Inflammatory macrophage treated with lipopolysaccharide for 4 hours (primary cell): ENCODE measurements around the gene ARL6IP4.
"Not testable (repeated sequence)": the region's sequence is repeated elsewhere in the genome, so short reads cannot be mapped to it uniquely, and the experiment has no call there.

Experiments used
- DNase-seq: peaks from one replicate; pipeline ENCODE4 v3.0.0-alpha.2; 2020

Gene ARL6IP4

DNA sequence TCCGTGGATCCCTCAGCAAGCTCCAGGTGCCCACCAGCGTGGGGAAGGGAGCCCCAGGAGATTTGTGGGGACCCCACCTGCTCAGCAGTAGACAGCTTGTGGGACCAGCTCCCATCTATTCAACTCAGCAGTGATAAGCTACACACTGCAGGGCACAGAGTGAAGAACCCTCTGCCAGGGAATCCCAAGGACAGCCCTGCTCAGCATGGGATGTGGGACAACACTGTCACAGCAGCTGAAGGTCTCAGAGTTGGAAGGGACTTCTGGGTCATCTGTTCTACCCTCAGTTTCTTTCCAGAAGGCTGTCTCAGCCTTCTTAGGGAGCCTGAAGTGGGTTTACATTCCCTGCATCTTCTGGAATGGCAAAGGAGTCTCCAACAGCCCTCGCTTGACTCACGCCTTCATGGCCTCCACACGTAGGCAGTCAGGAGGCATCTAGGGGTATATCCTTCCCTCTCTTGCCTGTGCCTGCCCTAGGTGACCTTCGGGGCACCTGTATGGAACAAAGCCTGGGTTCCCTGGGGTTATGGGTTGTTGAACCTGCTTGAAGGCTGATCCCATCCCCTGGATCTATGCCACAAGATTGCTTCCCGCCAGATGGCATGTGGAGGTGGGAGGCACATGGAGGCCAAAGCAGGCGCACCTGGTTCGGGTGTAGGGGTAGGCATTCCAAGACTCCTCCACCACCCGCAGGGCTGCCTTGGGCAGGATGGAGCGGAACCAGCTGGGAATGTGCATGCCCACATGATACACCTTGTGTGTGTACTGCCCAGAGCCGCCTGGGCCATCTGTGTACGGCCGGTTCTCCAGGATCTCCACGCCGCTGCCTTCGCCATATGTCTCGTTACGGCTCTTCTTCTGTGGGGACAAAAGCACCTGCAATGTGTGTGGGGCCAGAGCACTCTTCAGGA, 33.0 kb downstream of the ARL6IP4 start:
- DNase-seq = no peak

DNA sequence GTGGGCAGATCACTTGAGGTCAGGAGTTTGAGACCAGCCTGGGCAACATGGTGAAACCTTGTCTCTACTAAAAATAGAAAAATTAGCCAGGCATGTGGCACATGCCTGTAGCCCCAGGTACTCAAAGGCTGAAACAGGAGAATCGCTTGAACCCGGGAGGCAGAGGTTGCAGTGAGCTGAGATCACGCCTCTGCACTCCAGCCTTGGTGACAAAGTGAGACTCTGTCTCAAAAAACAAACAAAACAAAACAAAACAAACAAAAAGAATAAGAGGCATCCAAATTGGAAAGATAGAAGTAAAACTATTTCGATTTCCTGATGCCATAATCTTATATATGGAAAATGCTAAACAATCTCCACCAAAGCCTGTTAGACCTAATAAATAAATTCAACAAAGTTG, 34.0 kb downstream of the ARL6IP4 start:
- not testable (repeated sequence) for DNase-seq

DNA sequence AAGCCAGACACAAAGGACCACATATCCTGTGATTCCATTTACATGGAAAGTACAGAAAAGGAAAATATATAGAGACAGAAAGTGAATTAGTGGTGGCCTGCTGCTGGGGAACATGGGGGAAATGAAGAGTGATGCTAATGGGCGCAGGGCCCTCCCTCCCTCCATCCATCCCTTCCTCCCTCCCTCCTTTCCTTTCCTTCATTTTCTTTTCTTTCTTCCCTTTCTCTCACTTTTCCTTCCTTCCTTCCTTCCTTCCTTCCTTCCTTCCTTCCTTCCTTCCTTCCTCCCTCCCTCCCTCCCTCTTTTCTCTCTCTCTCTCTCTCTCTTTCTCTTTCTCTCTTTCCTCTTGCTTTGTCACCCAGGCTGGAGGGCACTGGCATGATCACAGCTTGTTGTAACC, 37.3 kb downstream of the ARL6IP4 start:
- no peak for DNase-seq

DNA sequence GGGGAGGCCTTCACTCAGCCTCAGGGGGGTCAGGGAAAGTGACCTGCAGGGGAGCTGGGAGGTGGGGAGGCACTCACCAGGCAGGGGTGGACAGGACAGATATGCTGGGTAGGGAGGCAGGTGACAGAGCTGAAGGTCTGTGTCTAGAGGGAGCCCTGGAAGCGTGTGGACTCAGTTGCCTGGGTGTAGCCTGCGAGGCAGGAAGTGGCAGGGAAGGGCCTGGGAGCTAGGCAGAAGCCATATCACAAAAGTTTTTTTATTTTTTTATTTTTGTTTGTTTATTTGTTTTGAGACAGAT, 39.3 kb downstream of the ARL6IP4 start:
- DNase-seq = no peak

DNA sequence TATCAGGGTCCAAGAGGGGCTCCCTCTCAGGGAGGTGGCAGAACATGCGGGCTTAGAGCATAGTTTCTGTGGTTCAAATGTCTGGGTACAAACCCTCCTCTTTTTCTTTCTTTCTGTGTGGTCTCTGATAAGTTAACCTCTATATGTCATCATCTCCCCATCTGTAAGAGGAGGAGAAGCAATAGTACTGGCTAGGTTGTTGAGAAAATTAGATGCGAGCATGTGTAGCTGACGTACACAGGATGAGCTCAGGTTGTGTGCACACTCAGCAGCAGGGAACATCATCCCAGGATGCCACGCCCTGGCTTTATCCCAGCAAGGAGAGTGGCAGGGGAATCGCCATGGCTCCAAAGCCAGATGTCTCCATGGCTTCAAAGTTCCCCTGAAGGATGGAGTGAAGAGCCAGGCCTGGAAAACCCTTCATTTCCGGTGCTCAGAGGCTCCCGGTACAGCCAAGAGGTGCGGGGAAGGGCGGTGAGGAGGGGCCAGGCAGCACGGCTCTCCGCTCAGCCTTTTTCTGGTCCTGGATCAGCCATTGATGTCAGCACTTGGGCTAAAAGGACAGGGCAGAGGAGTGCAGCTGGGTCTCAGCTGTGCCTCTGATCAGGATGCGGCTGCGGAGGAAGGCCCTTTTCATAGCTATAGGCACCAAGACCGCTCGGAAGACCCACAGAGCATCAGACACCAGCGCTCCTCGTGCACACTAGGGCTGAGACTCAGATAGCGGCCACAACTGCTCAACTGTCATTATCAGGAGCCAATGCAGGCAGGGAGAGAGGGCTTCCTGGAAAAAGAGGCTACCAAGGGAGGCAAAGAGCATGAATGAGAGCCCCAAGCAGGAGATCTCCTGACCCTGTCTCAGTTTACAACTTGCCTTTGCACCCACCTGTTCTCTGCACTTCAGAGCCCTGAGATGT, 41.5 kb downstream of the ARL6IP4 start:
- no peak for DNase-seq

DNA sequence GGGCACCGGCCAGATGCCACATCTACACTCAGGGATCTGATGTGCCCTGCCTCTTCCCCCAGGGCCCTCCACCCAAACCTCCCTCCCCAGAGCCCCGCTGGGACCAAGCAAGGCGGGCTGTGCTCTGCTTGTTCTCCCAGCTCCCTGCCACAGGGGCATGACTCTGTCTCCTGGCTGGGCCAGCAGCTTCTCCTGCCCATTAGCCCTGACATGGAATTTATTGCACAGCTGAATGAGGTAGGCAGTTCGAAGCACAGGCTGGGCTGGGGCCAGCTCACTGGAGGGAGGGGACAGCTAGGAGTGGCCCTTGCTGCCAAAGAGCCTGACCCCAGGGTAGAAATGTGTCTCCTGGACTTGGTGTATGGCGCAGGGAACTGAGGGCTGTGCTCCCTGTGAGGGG, 42.4 kb downstream of the ARL6IP4 start:
- DNase-seq = no peak

DNA sequence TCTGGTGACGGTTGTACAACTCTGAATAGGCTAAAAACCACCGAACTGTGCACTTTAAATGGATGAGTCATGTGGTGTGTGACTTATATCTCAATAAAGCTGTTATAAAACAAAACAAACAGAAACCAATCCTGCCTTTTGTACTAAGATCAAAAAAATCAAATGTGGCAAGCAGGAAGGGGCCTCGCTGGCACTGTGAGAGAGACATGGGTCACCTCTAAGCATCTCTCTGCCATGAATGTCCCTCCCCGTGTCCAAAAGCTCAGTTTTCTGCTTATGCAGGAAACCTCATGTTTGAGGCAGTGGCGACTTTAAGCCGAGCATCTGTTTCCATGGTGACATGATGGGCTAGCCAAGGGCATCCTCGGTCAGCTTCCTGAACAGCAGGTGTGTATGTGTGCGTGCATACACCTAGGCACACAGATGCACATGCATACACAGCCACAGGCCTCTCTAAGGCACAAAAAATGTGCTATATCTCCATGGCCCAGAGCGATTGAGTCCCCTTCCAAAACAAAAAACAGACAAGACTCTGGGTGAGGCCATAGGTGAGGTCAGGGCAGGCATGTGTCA, 44.4 kb downstream of the ARL6IP4 start:
- DNase-seq = no peak

DNA sequence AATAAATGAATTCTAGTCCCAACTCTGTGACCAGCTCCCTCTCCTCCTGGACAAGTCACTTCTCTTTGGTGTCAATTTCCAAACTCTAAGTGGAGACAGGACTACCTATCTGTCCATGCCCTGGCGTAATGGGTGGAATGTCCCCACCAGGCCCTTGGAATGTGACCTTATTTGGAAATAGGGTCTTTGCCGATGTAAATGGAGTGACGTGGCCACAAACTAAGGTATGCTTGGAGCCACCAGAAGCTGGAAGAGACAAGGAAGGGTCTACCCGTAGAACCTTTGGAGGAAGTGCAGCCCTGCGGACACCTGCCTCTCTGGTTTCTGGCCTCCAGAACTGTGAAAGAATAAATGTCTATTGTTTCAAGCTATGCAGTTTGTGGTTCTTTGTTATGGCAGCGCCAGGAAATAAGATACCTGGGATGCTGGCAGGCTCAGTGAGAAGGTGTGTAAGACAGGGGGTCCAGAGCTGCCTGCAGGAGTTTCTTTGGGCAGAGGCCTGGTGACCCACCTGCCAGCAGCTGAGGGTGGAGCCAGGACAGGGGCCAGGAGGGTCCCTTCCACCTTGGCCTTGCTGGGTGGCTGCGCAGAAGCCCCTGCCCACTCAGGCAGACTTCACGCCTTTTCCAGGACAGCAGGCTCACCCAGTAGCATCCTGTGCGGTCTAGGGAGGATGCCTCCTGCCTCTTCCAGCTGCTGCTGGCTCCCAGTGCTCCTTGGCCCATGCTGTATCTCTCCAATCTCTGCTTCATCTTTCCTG, 45.8 kb downstream of the ARL6IP4 start:
- DNase-seq = no peak

DNA sequence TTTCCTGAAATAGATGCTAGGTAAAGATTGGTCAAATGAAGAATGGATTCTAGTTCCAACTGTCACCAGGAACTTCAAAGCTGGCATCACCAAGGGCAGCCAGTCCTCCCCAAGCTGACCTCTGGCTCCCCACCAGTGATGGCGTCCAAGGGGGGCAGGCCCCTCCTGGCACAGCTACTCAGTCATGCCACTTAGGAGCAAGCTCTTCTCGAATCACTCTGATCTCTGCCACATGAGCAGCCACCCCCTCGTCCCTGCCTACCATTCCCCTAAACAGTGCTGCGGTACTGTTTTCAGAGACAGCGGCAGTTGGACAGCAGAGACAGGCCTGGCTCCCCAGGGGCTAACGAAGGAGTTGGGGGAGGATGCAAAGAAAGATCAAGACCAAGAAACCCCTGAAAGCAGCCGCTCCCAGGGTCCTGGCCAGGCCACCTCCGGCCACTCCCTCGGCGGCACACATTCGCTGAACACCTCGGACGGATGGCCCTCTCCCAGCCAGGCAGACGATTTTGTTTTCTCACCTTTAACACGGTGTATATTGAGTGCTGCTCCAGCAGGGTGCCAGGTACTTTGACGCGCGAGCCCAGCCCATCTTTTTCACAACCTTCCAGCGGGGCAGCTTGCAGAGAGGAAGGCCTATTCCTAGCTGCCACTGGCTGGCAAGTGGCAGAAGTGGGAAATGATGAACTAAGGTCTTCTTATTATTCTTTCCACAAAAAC, 47.4 kb downstream of the ARL6IP4 start:
- no peak for DNase-seq

DNA sequence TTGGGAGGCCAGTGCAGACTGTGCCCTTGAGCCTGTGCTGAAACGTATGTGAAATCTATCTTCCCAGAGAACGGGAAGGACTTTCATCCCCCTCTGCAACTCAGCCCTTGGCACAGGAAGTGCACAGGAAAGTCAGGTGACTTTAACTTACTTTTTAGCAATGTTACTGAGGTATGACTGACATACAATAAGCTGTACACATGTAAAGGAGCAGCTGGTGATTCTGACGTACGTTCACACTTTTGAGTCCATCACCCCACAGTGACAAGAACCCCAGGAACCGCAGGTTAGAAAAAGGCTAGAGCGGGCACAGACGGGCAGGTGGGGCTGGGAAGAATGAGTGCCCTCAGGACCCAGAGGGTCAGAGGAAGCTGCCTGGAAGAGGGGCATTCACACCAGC, 48.0 kb downstream of the ARL6IP4 start:
- DNase-seq = no peak

DNA sequence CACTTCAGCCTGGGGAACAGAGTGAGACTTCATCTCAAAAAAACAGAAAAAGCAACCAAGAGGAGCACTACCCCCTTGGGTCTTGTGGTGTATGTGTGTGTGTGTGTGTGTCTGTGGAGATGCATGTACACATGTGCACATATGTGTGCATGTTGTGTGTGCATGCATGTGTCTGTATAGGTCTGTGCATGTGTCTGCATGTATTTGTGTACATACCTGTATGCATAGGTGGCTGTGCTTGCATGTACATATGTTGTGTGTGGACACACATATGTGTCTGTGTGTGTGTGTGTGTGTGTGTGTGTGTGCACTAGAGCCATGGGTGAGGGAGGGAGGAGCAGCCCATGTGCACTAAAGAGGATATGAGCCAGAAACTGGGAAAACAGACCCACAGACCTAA, 49.1 kb downstream of the ARL6IP4 start:
- DNase-seq = no peak

DNA sequence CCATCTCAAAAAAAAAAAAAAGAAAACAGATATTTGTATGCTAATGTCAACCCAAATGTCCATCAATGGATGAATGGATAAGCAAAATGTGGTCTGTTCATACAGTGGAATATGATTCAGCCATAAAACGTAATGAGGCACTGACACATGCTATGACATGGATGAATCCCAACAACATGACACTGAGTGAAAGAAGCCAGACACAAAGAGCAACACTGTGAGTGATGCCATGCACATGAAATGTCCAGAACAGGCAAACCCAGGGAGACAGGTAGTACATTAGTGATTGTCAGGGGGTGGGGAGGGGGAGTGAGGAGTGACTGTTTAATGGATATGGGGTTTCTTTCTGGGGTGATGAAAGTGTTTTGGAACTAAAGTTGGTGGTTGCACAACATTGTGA, 50.2 kb downstream of the ARL6IP4 start:
- DNase-seq = no peak

DNA sequence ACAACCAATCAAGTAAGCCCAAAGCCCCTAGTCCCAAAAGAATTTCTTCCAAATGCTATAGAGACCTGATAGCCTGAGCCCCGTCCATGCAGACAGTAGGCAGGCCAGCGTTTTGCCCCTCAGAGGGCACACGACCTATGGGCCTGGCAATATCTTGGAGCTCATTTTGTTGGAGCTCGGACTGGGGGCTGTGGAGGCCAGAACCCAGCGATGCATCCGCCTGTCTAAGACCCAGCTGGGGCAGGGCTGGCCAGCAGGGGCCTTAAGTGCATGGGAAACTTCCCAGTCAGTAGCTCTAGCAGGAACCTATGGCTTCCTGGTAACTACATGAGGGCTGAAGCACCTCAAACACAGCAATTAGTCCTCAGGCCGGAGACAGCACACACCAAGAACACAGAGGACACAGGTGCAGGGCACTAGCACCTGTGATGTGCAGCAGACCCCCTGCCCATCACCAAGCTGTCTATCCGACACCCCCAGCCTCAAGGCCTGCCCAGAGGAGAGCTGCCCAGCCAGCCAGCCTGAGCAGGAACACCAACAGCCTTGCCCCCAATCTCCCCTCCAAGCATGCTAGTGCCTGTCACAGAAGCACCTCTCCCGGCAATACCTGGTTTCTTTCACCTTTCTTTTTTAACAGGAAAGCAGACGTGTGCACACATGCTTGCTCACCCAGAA, 50.8 kb downstream of the ARL6IP4 start:
- no peak for DNase-seq
